SH-SY5Y (cell line): ENCODE data around the gene EPHB2.

ENCODE experiments used
- GATA2 ChIP-seq: IDR thresholded peaks from 2 replicates; pipeline ENCODE4 v1.6.1; 2011; ENCODE audit warnings: mild to moderate bottlenecking, low read depth, low read length
- GATA3 ChIP-seq: IDR thresholded peaks from 2 replicates; pipeline ENCODE4 v1.6.1; 2011; ENCODE audit warnings: low read depth, mild to moderate bottlenecking, low read length, moderate library complexity

- TF ChIP-seq GATA2 (no peak), GATA3 (no peak)
Measured at GRCh38 chr1:22870201-22870871, 159.7 kb downstream of the EPHB2 start.
